CD8-positive, alpha-beta memory T cell (primary cell): Measurements from ENCODE around the gene TENT4B. TPM values are rescaled to one million over a fixed set of nuclear protein-coding genes. Genes with fewer than 3 reads are reported as not detected.

ENCODE experiments used
- CTCF ChIA-PET: fragments of 350-600 bp; sonication (Branson Sonifier 250); formaldehyde crosslinking; loops from one replicate; lab custom pipeline; 2021; ENCODE audit warnings: antibody characterized with exemption; lab: Charles Lee
- POLR2A ChIA-PET: fragments of 350-600 bp; sonication (Branson Sonifier 250); formaldehyde crosslinking; loops from one replicate; lab custom pipeline; 2021; ENCODE audit warnings: antibody characterized with exemption; lab: Charles Lee
- DNase-seq, 5 donors: peaks; one replicate each; pipeline versions ENCODE4 v3.0.0 to v3.0.0-alpha.2; 2020 to 2022; ENCODE audit warnings: mixed read lengths in 1 of 5
- H3K27ac ChIP-seq: one replicate; pipeline ENCODE4 v1.7.0; 2013; ENCODE audit warnings: low read depth, mild to moderate bottlenecking, low read length, moderate library complexity
- H3K27me3 ChIP-seq: 2 replicates; pipeline ENCODE4 v1.7.0; 2013; ENCODE audit warnings: low read length, mild to moderate bottlenecking; ENCODE audit not compliant: insufficient read depth, poor library complexity, severe bottlenecking
- H3K36me3 ChIP-seq: 2 replicates; pipeline ENCODE4 v1.7.0; 2013; ENCODE audit warnings: mild to moderate bottlenecking, low read length, moderate library complexity; ENCODE audit not compliant: insufficient read depth
- H3K4me1 ChIP-seq: 2 replicates; pipeline ENCODE4 v1.7.0; 2013; ENCODE audit warnings: mild to moderate bottlenecking, low read length, moderate library complexity; ENCODE audit not compliant: insufficient read depth
- H3K4me3 ChIP-seq: 2 replicates; pipeline ENCODE4 v1.7.0; 2013; ENCODE audit warnings: mild to moderate bottlenecking, low read length
- H3K9me3 ChIP-seq: 2 replicates; pipeline ENCODE4 v1.7.0; 2013; ENCODE audit warnings: mild to moderate bottlenecking, low read length
- H3K27ac Mint-ChIP-seq, 8 donors: one replicate each; pipeline ENCODE4 v1.8.0; 2020 to 2021; ENCODE audit warnings: mixed read lengths in 8 of 8, mild to moderate bottlenecking in 6 of 8, inconsistent platforms in 3 of 8, moderate library complexity in 3 of 8
- H3K27me3 Mint-ChIP-seq, 2 donors: one replicate each; pipeline ENCODE4 v1.8.0; 2020 to 2021; ENCODE audit warnings: mixed read lengths in 2 of 2, mild to moderate bottlenecking in 1 of 2, moderate library complexity in 1 of 2
- H3K36me3 Mint-ChIP-seq, 3 donors: one replicate each; pipeline ENCODE4 v1.8.0; 2020 to 2021; ENCODE audit warnings: mixed read lengths in 3 of 3, inconsistent platforms in 1 of 3, mild to moderate bottlenecking in 1 of 3
- H3K4me1 Mint-ChIP-seq, 3 donors: one replicate each; pipeline ENCODE4 v1.8.0; 2020 to 2021; ENCODE audit warnings: mixed read lengths in 3 of 3, inconsistent platforms in 1 of 3, mild to moderate bottlenecking in 1 of 3
- H3K4me3 Mint-ChIP-seq, 7 donors: one replicate each; pipeline ENCODE4 v1.8.0; 2020 to 2021; ENCODE audit warnings: mixed read lengths in 7 of 7, mild to moderate bottlenecking in 6 of 7, moderate library complexity in 4 of 7, inconsistent platforms in 2 of 7
- H3K9me3 Mint-ChIP-seq, 5 donors: one replicate each; pipeline ENCODE4 v1.8.0; 2020 to 2022; ENCODE audit warnings: mixed read lengths in 5 of 5, mild to moderate bottlenecking in 3 of 5, moderate library complexity in 2 of 5, inconsistent platforms in 1 of 5
- polyA plus RNA-seq: library from polyadenylated mRNA; unstranded; fragments of 300-500 nt; fragmentation: Illumina TruSeq; gene quantifications from one replicate; pipeline ENCODE4 v1.2.3, GENCODE V29; 2021
- total RNA-seq, 2 experiments: library from RNA; stranded (reverse); gene quantifications; one replicate each; pipeline ENCODE4 v1.2.3, GENCODE V29; 2021

The TENT4B gene
- total and polyA plus RNA-seq, 3 experiments from 2014 or later: 5.6 to 23.0 (median 21.6) TPM

DNA sequence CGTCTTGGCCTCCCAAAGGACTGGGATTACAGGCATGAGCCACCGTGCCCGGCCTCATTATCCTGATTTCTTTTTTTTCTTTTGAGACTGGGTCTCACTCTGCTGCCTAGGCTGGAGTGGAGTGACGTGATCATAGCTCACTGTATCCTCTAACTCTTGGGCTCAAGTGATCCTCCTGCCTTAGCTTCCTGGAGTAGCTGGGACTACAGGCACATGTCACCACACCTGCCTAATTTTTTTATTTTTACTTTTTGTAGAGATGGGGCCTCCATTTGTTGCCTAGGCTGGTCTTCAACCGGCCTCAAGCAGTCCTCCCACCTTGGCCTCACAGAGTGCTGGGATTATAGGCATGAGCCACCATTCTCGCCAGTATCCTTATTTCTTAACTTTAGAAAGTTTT is 3.5 kb downstream of the TENT4B start:
- DNase-seq: no peak
- peak overlapping the region in 5 of 8 donors; percentile 11 to 87 (median 59) for H3K27ac Mint-ChIP-seq
- H3K9me3 Mint-ChIP-seq: no peaks in the 10 kb centered on the region
- H3K27me3 Mint-ChIP-seq: no peaks in the 10 kb centered on the region
- no peak overlapping the region for H3K27ac ChIP-seq
- H3K4me3 Mint-ChIP-seq: peak overlapping the region; percentile 53 to 95 (median 70)
- peaks cover 64 to 76% (median 74%) of the 10 kb centered on the region in 3 donors for H3K4me1 Mint-ChIP-seq
- POLR2A ChIA-PET: interaction anchor here (0.8 kb wide), 1 partner anchor 594 kb away, joined by 3 read pairs; no protein-coding TSS in a partner anchor
- no peaks in the 10 kb centered on the region for H3K27me3 ChIP-seq
- H3K4me3 ChIP-seq: no peak overlapping the region
- peaks cover 70% of the 10 kb centered on the region for H3K4me1 ChIP-seq
- CTCF ChIA-PET: interaction anchor here (2.4 kb wide), 1 partner anchor 54 kb away, joined by 7 read pairs; no protein-coding TSS in a partner anchor
- no peaks in the 10 kb centered on the region for H3K9me3 ChIP-seq
- peaks cover 6 to 30% (median 9%) of the 10 kb centered on the region in 3 donors for H3K36me3 Mint-ChIP-seq
- H3K36me3 ChIP-seq: no peaks in the 10 kb centered on the region

DNA sequence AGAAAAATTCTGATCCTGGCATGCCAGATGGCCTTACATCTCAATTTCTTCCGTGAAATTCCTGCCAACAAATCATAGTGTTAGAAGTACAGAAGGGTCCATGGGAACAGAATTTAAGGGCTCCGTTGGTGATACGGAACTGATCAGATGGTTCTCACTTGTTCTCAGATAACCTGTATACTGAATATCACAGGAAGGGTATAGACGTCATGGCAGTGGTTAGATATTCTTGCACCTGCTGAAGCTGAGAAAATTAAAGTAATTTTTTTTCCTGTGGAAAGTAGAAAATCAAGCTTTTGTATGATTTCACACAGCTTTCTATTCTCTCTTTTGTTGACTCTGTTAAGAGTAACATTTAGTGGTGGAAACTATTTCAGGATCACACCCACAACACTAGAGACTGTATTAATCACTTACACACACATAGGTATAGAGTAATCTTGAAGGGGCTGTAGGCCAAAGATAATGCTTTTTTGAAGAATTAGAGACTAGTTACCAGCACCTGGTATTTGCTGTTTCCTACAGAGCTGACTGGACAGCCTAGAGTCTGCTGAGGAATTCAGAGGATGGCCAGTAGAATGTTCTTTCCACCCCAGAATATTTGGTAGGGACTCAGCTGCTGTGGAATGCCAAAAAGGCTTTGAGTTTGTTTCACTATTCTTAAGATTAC is 7.5 kb downstream of the TENT4B start:
- peak overlapping the region; percentile 61 to 97 (median 89) for H3K27ac Mint-ChIP-seq
- peaks cover 6 to 20% (median 10%) of the 10 kb centered on the region in 3 donors for H3K36me3 Mint-ChIP-seq
- no peaks in the 10 kb centered on the region for H3K9me3 ChIP-seq
- H3K27me3 Mint-ChIP-seq: no peaks in the 10 kb centered on the region
- H3K4me1 Mint-ChIP-seq: peaks cover 61 to 77% (median 75%) of the 10 kb centered on the region in 3 donors
- no peaks in the 10 kb centered on the region for H3K9me3 Mint-ChIP-seq
- H3K4me3 Mint-ChIP-seq: peak overlapping the region; percentile 19 to 74 (median 52)
- CTCF ChIA-PET: interaction anchor here (0.9 to 1.2 kb wide), 2 partner anchors 13 to 136 kb away, joined by 3 to 4 read pairs; partner anchors contain the start of gene CNEP1R1
- H3K4me3 ChIP-seq: no peak overlapping the region
- POLR2A ChIA-PET: no interaction called here
- peak in 2 of 5 donors; percentile 47 to 59 for DNase-seq
- no peak overlapping the region for H3K27ac ChIP-seq
- H3K27me3 ChIP-seq: no peaks in the 10 kb centered on the region
- H3K36me3 ChIP-seq: no peaks in the 10 kb centered on the region
- H3K4me1 ChIP-seq: peaks cover 66% of the 10 kb centered on the region

DNA sequence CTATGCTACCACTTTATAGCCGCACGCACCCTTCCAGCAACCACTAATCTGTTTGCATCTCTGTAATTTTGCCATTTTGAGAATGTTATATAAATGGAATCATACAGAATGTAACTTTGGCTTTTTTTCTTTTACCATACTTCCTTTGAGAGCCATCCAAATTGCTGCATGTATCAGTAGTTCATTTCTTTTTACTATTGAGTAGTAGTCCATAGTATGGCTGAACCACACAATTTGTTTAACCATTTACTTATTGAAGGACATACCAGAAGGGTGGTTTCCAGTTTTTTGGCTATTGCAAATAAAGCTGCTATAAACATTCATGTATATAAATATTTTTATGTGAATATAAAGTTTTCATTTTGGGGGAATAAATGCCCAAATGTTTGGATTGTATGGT is 8.8 kb downstream of the TENT4B start:
- H3K9me3 ChIP-seq: no peaks in the 10 kb centered on the region
- no peaks in the 10 kb centered on the region for H3K27me3 ChIP-seq
- peaks cover 6 to 20% (median 10%) of the 10 kb centered on the region in 3 donors for H3K36me3 Mint-ChIP-seq
- peak overlapping the region in 2 of 7 donors; percentile 6 to 12 for H3K4me3 Mint-ChIP-seq
- peak overlapping the region in 5 of 8 donors; percentile 13 to 78 (median 42) for H3K27ac Mint-ChIP-seq
- no peaks in the 10 kb centered on the region for H3K9me3 Mint-ChIP-seq
- no peak for DNase-seq
- no peak overlapping the region for H3K4me3 ChIP-seq
- CTCF ChIA-PET: interaction anchor here (0.7 to 1.2 kb wide), 3 partner anchors 51 to 137 kb away, joined by 3 read pairs; partner anchors contain the start of gene CNEP1R1
- POLR2A ChIA-PET: no interaction called here
- H3K27me3 Mint-ChIP-seq: no peaks in the 10 kb centered on the region
- no peak overlapping the region for H3K27ac ChIP-seq
- H3K36me3 ChIP-seq: no peaks in the 10 kb centered on the region
- H3K4me1 Mint-ChIP-seq: peaks cover 59 to 77% (median 73%) of the 10 kb centered on the region in 3 donors
- H3K4me1 ChIP-seq: peaks cover 62% of the 10 kb centered on the region

DNA sequence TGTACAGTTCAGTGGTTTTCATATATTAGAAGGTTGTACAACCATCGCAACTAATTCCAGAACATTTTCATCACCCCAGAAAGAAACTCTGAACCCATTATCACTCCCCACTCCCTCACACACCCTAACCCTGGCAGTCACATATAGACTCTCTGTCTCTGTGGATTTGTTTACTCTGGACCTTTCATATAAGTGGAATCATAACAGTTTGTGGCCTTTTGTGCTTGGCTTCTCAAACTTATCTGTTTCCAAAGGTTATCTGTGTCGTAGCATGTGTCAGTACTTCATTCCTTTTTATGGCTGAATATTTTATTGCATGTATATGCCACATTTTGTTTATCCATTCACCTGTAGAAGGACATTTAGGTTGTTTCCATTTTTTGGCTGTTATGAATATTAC is 12.4 kb downstream of the TENT4B start:
- Histone ChIP-seq H3K27ac (no peak overlapping the region), H3K36me3 (no peaks in the 10 kb centered on the region), H3K4me3 (no peak overlapping the region), H3K27me3 (no peaks in the 10 kb centered on the region), H3K9me3 (no peaks in the 10 kb centered on the region), H3K4me1 (peaks cover 58% of the 10 kb centered on the region)
- no peaks in the 10 kb centered on the region for H3K27me3 Mint-ChIP-seq
- peak overlapping the region in 1 of 7 donors; percentile 17 for H3K4me3 Mint-ChIP-seq
- H3K4me1 Mint-ChIP-seq: peaks cover 58 to 76% (median 67%) of the 10 kb centered on the region in 3 donors
- DNase-seq: no peak
- CTCF ChIA-PET: no interaction called here
- peak overlapping the region in 2 of 8 donors; percentile 33 to 38 for H3K27ac Mint-ChIP-seq
- POLR2A ChIA-PET: no interaction called here
- no peaks in the 10 kb centered on the region for H3K9me3 Mint-ChIP-seq
- H3K36me3 Mint-ChIP-seq: peaks cover 1 to 12% (median 4%) of the 10 kb centered on the region in 3 donors

DNA sequence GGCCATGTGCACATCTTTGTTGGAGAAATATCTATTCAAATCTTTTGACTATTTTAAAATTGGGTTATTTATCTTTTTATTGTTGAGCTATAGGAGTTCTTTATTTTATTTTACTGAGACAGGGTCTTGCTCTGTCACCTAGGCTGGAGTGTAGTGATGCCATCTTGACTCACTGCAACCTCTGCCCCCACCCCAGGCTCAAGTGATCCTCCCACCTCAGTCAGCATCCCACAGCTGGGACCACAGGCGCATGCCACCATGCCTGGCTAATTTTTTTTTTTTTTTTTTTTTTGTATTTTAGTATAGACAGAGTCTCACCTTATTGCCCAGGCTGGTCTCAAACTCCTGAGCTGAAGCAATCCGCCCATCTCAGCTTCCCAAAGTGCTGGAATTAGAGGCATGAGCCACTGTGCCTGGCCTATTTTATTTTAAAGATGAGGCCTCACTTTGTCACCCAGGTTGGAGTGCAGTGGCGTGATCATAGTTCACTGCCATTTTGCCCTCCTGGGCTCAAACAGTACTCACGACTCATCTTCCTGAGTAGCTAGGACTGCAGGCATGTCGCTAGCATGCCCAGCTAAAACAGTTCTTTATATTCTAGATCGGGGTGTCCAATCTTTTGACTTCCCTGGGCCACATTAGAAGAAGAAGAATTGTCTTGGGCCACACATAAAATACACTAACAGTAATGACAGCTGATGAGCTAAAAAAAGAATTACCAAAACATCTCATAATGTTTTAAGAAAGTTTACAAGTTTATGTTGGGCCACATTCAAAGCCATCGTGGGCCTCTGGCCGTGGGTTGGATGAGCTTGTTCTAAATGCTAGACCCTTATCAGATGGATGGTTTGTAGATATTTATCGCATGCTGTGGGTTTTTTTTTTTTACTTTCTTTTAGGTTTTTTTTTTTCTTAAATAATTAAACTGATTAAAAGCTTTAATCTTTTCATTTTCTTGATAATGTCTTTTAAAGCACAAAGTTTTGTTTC is 13.7 kb downstream of the TENT4B start:
- Histone ChIP-seq H3K9me3 (no peaks in the 10 kb centered on the region), H3K4me3 (no peak overlapping the region), H3K27me3 (no peaks in the 10 kb centered on the region), H3K27ac (no peak overlapping the region), H3K4me1 (peaks cover 46% of the 10 kb centered on the region), H3K36me3 (no peaks in the 10 kb centered on the region)
- H3K27ac Mint-ChIP-seq: peak overlapping the region in 7 of 8 donors; percentile 17 to 70 (median 58)
- H3K9me3 Mint-ChIP-seq: no peaks in the 10 kb centered on the region
- CTCF ChIA-PET: interaction anchor here (0.8 to 2.0 kb wide), 7 partner anchors 12 to 639 kb away, joined by 3 to 11 read pairs (median 3); no protein-coding TSS in a partner anchor
- H3K4me1 Mint-ChIP-seq: peaks cover 52 to 71% (median 62%) of the 10 kb centered on the region in 3 donors
- H3K36me3 Mint-ChIP-seq: peaks cover 0 to 14% (median 4%) of the 10 kb centered on the region in 3 donors
- DNase-seq: no peak
- peak overlapping the region in 5 of 7 donors; percentile 44 to 62 (median 58) for H3K4me3 Mint-ChIP-seq
- no peaks in the 10 kb centered on the region for H3K27me3 Mint-ChIP-seq
- POLR2A ChIA-PET: interaction anchor here (0.6 to 1.8 kb wide), 4 partner anchors 31 to 1847 kb away, joined by 3 to 6 read pairs (median 4); no protein-coding TSS in a partner anchor

DNA sequence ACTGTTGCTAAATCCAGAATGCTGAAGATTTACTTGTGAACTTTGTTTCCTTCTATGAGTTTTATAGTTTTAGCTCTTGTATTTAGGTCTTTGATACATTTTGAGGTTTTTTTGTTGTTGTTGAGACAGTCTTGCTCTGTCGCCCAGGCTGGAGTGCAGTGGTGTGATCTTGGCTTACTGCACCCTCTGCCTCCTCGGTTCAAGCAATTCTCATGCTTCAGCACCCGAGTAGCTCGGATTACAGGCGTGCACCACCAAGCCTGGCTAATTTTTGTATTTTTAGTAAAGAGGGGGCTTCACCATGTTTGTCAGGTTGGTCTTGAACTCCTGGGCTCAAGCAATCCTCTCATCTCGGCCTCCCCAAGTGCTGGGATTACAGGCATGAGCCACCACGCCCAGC is 14.4 kb downstream of the TENT4B start:
- Histone ChIP-seq H3K4me1 (peaks cover 40% of the 10 kb centered on the region), H3K27ac (no peak overlapping the region), H3K27me3 (no peaks in the 10 kb centered on the region), H3K36me3 (no peaks in the 10 kb centered on the region), H3K4me3 (no peak overlapping the region), H3K9me3 (no peaks in the 10 kb centered on the region)
- Mint-ChIP-seq H3K4me1 (peaks cover 52 to 72% (median 60%) of the 10 kb centered on the region in 3 donors), H3K36me3 (peaks cover 0 to 15% (median 4%) of the 10 kb centered on the region in 3 donors), H3K9me3 (no peaks in the 10 kb centered on the region), H3K27ac (peak overlapping the region in 4 of 8 donors; percentile 34 to 84 (median 69)), H3K4me3 (peak overlapping the region in 5 of 7 donors; percentile 29 to 62 (median 47)), H3K27me3 (no peaks in the 10 kb centered on the region)
- POLR2A ChIA-PET: interaction anchor here (0.6 to 1.8 kb wide), 3 partner anchors 44 to 390 kb away, joined by 3 to 4 read pairs (median 4); no protein-coding TSS in a partner anchor
- DNase-seq: no peak
- CTCF ChIA-PET: interaction anchor here (1.3 to 2.0 kb wide), 5 partner anchors 12 to 639 kb away, joined by 3 to 11 read pairs (median 4); no protein-coding TSS in a partner anchor

DNA sequence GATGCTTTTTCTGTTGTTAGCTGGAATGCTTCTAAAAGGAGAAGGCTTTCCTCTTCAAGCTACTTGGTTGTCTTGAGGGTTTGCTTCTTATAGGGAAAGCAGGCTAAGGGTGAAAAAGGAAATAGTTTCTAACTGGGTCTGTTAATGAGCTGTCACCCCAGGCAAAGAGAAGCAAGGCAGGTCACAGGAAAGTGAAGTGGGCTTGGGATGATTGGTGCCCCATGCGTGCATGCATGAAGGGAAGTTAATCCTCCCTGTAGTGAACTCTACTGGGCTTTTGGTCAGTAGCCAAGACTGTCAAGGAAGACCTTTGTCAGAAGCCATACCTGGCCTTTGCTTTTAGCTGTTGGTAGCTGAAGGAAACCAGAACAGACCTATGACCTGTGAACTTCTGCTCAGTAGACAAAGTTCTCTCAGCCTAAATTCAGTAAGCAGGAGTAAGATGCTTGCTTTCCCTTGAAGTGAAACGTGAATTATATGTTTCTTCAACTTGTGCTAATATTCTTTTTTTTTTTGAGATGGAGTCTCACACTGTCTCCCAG is 16.5 kb downstream of the TENT4B start:
- Histone ChIP-seq H3K36me3 (no peaks in the 10 kb centered on the region), H3K27ac (no peak overlapping the region), H3K4me1 (peaks cover 32% of the 10 kb centered on the region), H3K27me3 (no peaks in the 10 kb centered on the region), H3K4me3 (no peak overlapping the region), H3K9me3 (no peaks in the 10 kb centered on the region)
- ChIA-PET CTCF (no interaction called here), POLR2A (no interaction called here)
- Mint-ChIP-seq H3K36me3 (peaks cover 0 to 14% (median 4%) of the 10 kb centered on the region in 3 donors), H3K4me3 (no peak overlapping the region), H3K27ac (peak overlapping the region in 2 of 8 donors; percentile 47 to 82), H3K4me1 (peaks cover 57 to 81% (median 70%) of the 10 kb centered on the region in 3 donors), H3K27me3 (no peaks in the 10 kb centered on the region), H3K9me3 (no peaks in the 10 kb centered on the region)
- no peak for DNase-seq
